GM10248 (cell line): ENCODE data around the gene MIOS.

Source experiments
- CTCF ChIA-PET: fragments of 300-600 bp; sonication (Branson Sonifier 250); formaldehyde crosslinking; extraction: SDS; loops from one replicate; lab custom pipeline; 2021; ENCODE audit warnings: antibody characterized with exemption; lab: Yijun Ruan, JAX
- POLR2A ChIA-PET: fragments of 350-650 bp; sonication (Branson Sonifier 250); formaldehyde crosslinking; extraction: SDS; loops from one replicate; lab custom pipeline; 2020; ENCODE audit warnings: antibody characterized with exemption; lab: Yijun Ruan, JAX
- DNase-seq: peaks from one replicate; pipeline ENCODE4 v3.0.0; 2012; ENCODE audit errors: extremely low spot score
- TF ChIP-seq, protein P1 (sequence below): IDR thresholded peaks from 2 replicates; pipeline ENCODE4 v1.5.1; 2012; ENCODE audit warnings: mild to moderate bottlenecking, low read depth; ENCODE audit errors: extremely low read depth, missing control alignments, control extremely low read depth

MIOS gene

DNA sequence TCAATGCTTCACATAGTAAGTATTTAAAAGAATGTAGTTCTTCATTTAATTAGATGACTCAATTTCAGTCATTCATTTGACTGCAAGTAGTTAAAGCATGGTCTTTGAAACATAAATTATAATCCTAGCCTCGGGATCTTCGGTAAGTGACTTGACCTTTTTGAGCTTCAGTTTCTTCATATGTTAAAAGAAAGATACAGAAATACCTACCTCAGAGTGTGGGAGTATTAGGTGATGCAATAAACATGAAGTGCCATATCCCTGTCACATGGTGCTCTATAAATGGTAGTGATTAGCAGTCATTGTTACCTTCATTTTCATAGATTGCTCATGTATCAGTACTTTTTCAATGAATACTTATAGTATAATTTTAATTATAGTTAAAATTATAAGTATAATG is 42.6 kb downstream of the MIOS start:
- TF ChIP-seq, protein P1, sequence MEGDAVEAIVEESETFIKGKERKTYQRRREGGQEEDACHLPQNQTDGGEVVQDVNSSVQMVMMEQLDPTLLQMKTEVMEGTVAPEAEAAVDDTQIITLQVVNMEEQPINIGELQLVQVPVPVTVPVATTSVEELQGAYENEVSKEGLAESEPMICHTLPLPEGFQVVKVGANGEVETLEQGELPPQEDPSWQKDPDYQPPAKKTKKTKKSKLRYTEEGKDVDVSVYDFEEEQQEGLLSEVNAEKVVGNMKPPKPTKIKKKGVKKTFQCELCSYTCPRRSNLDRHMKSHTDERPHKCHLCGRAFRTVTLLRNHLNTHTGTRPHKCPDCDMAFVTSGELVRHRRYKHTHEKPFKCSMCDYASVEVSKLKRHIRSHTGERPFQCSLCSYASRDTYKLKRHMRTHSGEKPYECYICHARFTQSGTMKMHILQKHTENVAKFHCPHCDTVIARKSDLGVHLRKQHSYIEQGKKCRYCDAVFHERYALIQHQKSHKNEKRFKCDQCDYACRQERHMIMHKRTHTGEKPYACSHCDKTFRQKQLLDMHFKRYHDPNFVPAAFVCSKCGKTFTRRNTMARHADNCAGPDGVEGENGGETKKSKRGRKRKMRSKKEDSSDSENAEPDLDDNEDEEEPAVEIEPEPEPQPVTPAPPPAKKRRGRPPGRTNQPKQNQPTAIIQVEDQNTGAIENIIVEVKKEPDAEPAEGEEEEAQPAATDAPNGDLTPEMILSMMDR = no peak
- ChIA-PET CTCF (interaction anchor here (0.6 to 0.7 kb wide), 2 partner anchors 28 to 461 kb away, joined by 3 read pairs; no protein-coding TSS in a partner anchor), POLR2A (no interaction called here)
- no peak for DNase-seq

DNA sequence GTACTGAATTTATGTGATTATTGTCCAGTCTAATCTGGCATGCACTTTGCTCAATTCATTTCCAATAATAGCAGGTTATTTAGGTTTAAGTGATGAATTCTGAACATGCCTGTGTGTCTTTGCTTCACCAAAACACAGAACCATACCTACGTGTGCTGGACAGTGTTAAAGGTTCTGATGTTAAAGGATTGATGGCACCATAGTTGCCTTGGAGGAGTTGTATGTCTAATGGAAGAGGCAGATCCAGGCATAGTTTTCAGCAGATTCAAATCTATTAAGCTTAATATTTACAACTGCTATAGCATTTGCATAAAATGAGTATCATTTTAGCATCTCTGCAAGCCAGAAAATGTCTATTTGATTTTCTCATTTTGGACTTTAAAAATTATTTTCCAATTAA is 45.8 kb downstream of the MIOS start:
- CTCF ChIA-PET = interaction anchor here (0.9 kb wide), 1 partner anchor 16 kb away, joined by 3 read pairs; no protein-coding TSS in a partner anchor
- TF ChIP-seq, protein P1 = no peak
- no peak for DNase-seq
- POLR2A ChIA-PET = no interaction called here

DNA sequence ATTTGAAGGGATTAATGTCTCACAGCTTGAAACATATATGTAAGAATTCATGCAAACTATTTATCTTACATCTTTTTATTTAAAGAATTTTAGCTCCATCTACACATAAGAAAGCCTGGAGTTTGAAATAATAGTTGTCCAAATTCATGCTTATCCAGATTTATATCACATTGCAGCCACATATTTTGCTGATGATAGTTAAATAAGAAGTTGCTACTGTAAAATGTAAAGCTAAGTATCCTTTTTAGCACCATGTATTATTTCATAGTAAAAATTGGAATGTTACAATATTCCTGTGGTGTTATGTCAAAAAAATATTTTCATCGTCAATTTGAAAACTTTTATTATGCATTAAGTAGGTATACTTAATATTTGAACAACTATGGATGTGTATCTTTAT is 46.5 kb downstream of the MIOS start:
- DNase-seq = no peak
- TF ChIP-seq, protein P1 = no peak
- ChIA-PET POLR2A (interaction anchor here (0.7 kb wide), 1 partner anchor 47 kb away, joined by 3 read pairs; the partner anchor contains the start of gene MIOS), CTCF (no interaction called here)

DNA sequence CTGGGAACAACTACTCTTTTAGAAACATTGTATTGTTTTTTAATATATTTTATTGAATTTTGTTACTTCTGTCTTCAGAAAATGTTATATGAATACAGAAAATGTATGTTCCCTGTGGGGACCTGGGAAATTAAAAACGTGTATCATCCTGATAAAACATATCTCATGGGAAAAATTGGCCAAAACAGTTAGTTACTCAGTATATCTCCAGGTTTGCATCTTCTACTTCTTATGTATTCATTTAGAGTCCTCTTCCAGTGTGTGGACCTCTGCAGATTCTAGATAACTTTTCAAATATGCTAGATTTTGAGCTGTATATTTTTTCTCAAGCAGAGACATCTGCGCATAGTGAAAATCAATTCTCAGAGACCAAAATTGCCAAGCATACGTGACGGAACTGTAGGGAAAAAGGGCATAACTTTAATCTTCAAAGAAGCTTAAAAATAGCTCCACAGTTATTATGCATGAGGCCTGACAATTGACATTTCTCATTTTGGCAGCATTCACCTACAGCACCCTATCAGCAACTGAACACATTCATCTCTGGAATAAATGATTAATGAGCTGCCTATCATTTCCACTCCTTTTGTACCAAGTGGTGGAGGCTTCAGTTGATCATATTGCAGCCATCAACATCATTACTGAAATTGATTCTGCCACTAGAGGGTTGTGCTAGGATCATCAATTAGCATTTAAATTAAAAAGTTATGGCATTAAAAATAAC is 47.5 kb downstream of the MIOS start:
- TF ChIP-seq, protein P1 = no peak
- no peak for DNase-seq
- ChIA-PET POLR2A (interaction anchor here (0.7 kb wide), 1 partner anchor 48 kb away, joined by 3 read pairs; the partner anchor contains the start of gene MIOS), CTCF (interaction anchor here (0.7 to 1.5 kb wide), 2 partner anchors 10 to 25 kb away, joined by 3 read pairs; no protein-coding TSS in a partner anchor)

DNA sequence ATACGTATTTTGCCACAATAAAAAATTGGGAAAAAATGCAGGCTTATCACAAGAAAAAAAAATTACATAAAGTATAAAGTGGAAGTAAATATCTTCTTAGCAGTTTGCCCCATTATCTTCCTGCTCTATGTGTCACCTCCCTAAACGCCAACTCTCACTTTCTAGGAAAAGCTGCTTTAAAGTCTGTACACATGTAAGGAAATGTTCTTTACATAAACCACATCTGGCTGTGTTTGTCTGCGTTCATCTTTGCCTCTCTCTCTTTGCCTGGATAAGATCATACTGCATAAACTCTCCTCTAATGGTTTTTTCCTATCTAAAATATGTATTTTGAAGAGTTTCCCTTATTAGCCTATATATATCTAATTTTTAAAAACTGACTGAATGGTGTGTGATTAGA is 50.9 kb downstream of the MIOS start:
- DNase-seq = no peak
- CTCF ChIA-PET = no interaction called here
- TF ChIP-seq, protein P1 = no peak
- POLR2A ChIA-PET = no interaction called here

DNA sequence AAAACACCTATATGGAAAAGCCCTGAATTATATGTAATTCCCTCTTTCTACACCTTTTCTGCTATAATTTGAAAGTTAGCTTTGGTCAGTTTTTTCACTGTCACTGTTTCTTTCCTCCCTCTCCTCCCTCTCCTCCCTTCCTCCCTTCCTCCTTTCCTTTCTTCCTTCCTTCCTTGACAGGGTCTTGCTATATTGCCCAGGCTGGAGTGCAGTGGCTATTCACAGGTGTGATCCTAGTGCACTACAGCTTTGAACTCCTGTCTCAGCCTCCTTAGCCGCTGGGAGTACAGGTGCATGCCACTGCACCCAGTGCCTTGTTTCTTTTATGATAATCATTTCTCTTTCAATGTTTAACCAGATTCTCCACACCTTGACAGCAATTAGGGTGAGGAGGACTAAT is 51.7 kb downstream of the MIOS start:
- no peak for DNase-seq
- TF ChIP-seq, protein P1 = no peak
- CTCF ChIA-PET = no interaction called here
- POLR2A ChIA-PET = no interaction called here
